Stimulated activated CD8-positive, alpha-beta memory T cell treated with anti-CD3 and anti-CD28 coated beads, Interleukin-4, amount 100 ng/mL, for 4 hours (primary cell): ENCODE results near the gene SLC8A1.

ENCODE experiments used
- DNase-seq, 2 donors: peaks; one replicate each; pipeline ENCODE4 v3.0.0-alpha.2; 2020; ENCODE audit warnings: low read depth in 2 of 2, low spot score in 1 of 2

The SLC8A1 gene

GRCh38 chr2:40118622-40119021 is 333.3 kb downstream of the SLC8A1 start:
- DNase-seq: no peak

- no peak for DNase-seq
These were observed 336.0 kb downstream of the SLC8A1 start for GRCh38 chr2:40115894-40116293.

- no peak for DNase-seq
These were observed 336.5 kb downstream of the SLC8A1 start for GRCh38 chr2:40115348-40115747.

- DNase-seq: no peak
These were observed 337.9 kb downstream of the SLC8A1 start for GRCh38 chr2:40113997-40114396.

GRCh38 chr2:40113272-40113968 is 338.5 kb downstream of the SLC8A1 start:
- DNase-seq: no peak

GRCh38 chr2:40109381-40109780 is 342.5 kb downstream of the SLC8A1 start:
- no peak for DNase-seq

GRCh38 chr2:40108851-40109250 is 343.0 kb downstream of the SLC8A1 start:
- DNase-seq: no peak

GRCh38 chr2:40106061-40106460 is 345.8 kb downstream of the SLC8A1 start:
- DNase-seq: no peak

- DNase-seq: no peak
These were observed 346.3 kb downstream of the SLC8A1 start for GRCh38 chr2:40105593-40105992.

GRCh38 chr2:40103590-40103989 is 348.3 kb downstream of the SLC8A1 start:
- no peak for DNase-seq

GRCh38 chr2:40103163-40103562 is 348.7 kb downstream of the SLC8A1 start:
- no peak for DNase-seq

- no peak for DNase-seq
These were observed 349.4 kb downstream of the SLC8A1 start for GRCh38 chr2:40102447-40102846.

GRCh38 chr2:40101131-40101575 is 350.7 kb downstream of the SLC8A1 start:
- no peak for DNase-seq

GRCh38 chr2:40100676-40101075 is 351.2 kb downstream of the SLC8A1 start:
- no peak for DNase-seq

- no peak for DNase-seq
These were observed 353.0 kb downstream of the SLC8A1 start for GRCh38 chr2:40098786-40099470.

- DNase-seq: no peak
These were observed 354.1 kb downstream of the SLC8A1 start for GRCh38 chr2:40097691-40098385.

GRCh38 chr2:40096360-40096759 is 355.5 kb downstream of the SLC8A1 start:
- DNase-seq: no peak

GRCh38 chr2:40095000-40095399 is 356.9 kb downstream of the SLC8A1 start:
- DNase-seq: no peak

GRCh38 chr2:40094451-40094850 is 357.4 kb downstream of the SLC8A1 start:
- no peak for DNase-seq

GRCh38 chr2:40093021-40093675 is 358.7 kb downstream of the SLC8A1 start:
- no peak for DNase-seq

- no peak for DNase-seq
These were observed 361.8 kb downstream of the SLC8A1 start for GRCh38 chr2:40090044-40090443.

GRCh38 chr2:40087927-40088326 is 364.0 kb downstream of the SLC8A1 start:
- DNase-seq: no peak
